A172 (cell line): ENCODE results near the gene TMEM129. TPM values are rescaled to one million over a fixed set of nuclear protein-coding genes. Genes with fewer than 3 reads are reported as not detected.
"Not testable (repeated sequence)": the region's sequence is repeated elsewhere in the genome, so short reads cannot be mapped to it uniquely, and the experiment has no call there.

Experiments used
- DNase-seq: peaks from one replicate; pipeline ENCODE4 v3.0.0-alpha.2; 2015; ENCODE audit warnings: low spot score
- total RNA-seq: library from RNA; depleted of rRNA; stranded (reverse); fragments of >200 nt; shearing (Covaris generic); gene quantifications from 2 replicates; pipeline ENCODE4 v1.2.3, GENCODE V29; 2014

The TMEM129 gene
- total RNA-seq, 1 experiment from 2014 or later = 43.7 TPM

DNA sequence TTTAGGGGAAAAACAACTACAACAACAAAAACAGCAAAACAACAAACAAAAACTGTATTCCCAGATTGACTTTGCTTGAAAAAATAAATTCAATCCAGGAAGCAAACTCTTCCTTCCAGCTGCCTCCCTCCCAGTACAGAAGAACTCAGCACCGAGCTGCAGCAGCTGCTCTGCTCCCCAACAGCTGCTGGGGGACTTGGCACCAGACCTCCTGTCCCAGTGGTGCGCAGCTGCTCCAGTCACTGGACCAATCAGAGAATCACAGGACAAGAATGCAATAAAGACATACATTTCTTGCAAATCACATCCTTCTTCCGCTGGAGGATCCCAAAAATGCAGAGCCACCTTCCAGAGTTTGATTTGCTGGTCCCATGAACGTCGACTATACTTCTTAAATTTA is 25.2 kb downstream of the TMEM129 start:
- DNase-seq = no peak

GRCh38 chr4:1693131-1693896 is 27.8 kb downstream of the TMEM129 start:
- DNase-seq = peak; percentile 67

- DNase-seq = no peak
Observed at GRCh38 chr4:1691737-1692373, 29.3 kb downstream of the TMEM129 start.

DNA sequence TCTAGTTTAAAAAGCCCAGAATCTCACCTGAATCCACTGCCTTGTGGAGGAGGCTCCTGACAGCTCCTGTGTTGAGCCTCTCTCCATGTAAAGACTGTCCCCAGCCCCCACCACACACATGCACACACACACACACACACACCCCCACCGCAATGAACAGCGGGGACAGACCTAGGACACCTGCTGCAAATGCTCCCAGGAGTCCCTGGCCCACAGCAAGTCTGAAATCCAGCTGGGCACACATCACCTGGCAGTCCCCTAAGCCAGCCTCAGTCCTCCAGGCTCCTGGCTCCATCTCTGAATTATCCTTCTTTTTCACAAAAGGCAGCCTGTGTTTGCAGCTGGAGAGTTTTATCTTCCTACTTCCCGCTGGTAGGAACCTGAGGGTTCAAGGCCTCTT is 30.4 kb downstream of the TMEM129 start:
- DNase-seq = no peak

- no peak for DNase-seq
Observed at GRCh38 chr4:1686440-1687036, 34.6 kb downstream of the TMEM129 start.

DNA sequence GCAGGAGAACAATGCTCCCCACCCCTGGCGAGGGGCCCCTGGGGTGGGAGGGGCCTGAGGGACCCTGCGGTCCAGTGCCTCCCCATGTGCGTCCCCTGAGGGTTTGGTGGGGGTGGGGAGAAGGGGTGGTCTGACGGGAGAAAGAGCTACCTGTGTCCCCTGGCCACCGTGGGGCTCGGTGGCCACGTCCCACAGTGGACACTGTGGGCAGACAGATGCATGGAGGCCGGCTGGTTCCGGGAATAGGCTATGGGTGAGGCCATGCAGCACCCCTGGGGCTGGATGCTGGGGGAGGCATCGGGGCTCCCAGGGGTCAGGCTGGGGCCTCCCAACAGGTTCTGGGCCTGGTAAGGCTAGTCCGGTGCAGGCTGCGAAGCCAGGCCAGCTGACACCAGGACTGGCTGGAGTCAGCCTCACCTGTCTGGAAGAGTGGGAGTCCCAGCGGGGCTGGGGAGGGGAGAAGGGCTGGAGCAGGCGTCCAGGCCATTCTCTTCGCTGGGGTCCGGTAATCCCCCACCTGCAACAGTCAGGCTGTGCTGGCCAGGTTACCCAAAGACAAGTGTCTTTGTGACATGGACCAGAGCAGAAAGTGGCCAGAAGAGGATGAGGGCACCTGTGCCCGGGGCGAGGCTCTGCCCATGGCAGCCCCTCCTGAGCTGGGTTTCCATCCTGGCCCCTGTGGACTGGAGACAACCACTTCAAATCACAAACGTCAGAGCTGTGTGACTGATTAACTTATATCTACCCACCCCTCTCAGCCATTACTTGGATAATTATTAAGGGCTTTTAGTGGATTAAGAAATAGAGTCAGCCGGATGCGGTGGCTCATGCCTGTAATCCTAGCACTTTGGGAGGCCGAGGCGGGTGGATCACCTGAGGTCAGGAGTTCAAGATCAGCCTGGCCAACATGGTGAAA is 35.6 kb downstream of the TMEM129 start:
- no peak for DNase-seq

DNA sequence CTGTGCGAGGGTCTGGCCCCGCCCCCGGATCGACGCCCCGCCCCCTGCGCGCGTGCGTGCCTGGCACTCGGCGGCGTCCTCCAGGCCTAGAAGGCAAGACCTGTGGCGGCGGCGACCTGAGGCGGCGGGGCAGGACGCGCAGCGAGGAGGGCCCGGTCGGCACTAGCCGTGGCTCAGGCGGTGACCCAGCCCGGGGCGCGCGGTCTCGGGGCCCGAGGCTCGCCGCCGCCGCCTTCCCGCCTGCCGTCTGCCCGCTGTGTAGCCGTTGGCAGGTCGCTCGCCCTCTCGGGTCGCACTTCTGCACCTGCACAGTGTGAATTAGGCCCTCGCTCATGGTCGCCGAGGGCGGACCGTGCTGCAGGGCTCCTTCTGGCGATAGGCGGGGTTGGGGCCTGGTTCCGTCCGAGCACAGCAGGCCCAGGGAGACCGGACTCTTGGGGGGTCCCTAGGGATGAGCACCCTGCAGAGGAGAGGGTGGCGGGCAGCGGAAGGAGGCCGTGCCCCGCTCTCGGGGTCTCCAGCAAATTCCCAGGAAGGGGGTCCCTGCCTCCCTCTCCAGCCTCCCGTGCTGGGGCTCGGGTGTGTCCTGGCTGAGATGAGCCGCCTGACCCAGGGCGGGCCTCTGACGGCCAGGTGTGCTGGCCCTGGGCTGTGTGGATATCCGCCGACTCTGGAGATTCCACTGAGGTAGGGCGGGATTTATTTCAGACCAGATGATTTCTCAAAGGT is 36.5 kb downstream of the TMEM129 start:
- DNase-seq = no peak

- DNase-seq = peak; percentile 40
Observed at GRCh38 chr4:1683736-1684505, 37.2 kb downstream of the TMEM129 start, which contains the start of gene FAM53A. Gene FAM53A, minus strand, starts transcription at chr4:1684313. Its CDS starts 15,572 bp downstream, at chr4:1668741.

DNA sequence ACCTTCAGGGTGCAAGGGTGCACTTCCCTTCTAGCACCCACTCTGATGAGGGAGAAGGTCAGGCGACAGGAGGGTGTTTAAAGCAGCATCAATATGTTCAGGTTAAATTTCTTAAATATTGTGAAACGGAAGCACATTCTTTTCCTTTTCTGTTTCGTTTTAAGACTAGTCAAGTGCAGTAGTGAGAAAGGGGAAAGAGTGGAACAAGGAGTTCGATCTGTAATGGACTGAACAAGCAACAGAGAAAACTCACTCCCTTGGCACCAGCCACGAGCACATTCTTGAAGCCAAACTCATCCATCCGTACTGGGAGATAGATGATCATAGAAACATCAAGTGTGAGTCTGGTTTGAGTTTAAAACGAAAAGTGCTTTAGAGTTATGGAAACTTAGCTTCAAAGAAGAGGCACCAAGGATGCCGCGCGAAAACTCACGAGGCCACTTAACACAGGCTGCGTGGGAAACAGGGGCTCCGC is 37.8 kb downstream of the TMEM129 start:
- DNase-seq = peak; percentile 59

DNA sequence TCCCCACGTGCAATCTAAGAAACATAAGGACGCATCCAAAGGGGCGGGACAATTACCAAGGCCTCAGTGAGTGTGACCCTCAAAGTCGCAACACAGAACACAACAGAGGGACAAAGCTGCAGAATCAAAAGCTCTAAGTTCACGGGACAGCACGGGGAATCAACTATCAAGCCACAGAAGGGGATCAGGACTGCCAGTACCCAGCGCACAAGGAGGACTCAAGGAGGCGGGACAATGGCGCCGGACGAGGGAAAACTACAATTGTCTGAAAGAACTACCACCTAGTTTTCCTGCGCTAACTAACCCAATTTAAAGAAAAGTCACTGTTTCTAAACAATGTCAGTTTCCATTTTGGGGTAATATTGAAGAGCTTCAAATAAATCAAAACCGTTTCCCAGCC is 38.3 kb downstream of the TMEM129 start:
- no peak for DNase-seq

GRCh38 chr4:1678244-1678643 is 42.9 kb downstream of the TMEM129 start:
- no peak for DNase-seq

DNA sequence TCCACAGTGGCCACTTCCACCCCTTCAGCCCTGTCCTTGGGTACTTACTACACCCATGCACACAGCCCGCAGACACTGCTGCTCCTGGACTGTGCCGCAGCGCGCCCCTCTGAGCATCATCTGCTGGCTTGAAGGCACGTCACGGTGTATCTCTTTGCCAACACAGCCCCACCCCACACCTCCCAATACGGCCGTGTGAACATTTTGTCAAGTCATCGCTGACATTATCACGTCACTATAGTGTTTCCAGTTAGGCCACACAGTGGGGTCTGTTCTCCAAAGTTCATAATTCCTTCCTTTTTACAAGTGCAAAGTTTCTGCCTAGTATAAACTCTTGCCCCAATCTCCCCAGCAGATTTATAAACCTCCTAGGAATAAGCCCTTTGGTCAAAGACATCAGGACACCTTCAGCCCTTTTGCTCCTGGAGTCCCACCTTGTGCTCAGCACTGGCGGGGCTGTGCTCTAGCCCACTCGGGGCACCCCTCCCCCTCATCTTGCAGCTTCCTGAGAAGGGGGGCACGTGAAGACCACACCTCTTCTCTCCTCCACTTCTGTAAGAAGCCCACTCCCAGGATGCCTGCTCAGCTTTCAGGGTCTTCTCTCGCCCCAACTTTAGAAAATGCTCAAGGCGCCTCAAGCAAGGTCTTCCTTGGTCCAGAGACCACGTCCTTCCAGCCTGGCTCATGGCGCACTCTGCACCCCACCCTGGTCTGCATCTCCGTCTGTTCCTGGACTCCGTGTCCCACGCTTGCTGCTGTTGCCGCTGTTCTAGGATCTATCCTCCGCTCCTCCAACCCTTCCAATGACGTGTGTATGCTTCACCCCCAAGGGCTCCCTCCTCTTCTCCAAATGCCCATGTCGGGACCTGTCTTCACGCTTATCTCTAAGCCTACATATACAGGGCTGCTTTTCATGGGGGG is 44.3 kb downstream of the TMEM129 start:
- DNase-seq = no peak

DNA sequence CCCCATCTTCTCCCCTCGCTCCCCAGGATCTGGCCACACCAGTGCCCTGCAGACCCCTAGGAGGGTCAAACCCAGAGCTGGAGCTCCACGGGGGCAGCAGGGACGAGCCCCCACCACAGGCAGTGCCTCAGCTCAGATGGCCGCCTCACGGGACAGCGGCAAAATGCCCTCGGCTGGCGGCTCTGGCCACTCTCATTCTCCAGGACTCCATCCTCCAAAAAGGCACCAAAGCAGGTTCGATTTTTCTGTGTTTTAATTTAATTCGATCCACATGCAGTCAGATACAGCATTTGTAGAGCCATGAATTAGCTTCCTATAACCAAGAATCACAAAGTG is 45.4 kb downstream of the TMEM129 start:
- DNase-seq = no peak

- DNase-seq = no peak
Observed at GRCh38 chr4:1675136-1675801, 45.9 kb downstream of the TMEM129 start.

DNA sequence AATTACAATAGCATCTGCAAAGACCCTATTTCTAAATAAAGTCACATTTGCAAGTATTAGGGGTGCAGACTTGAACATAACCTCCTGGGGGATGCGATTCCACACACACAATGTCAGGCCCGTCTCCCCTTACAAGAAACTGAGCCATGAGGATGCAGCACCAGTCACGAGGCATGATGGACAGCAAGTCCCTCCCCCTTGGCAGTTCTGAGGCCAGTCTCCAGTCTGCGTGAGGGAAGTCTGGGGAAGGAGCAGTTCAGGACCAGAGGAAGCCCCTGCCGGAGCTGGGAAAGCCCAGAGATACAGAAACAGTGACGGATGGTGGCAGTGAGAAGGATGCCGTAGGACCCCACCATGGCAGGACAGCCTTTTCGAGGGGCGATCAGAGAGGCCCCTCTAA is 46.4 kb downstream of the TMEM129 start:
- no peak for DNase-seq

DNA sequence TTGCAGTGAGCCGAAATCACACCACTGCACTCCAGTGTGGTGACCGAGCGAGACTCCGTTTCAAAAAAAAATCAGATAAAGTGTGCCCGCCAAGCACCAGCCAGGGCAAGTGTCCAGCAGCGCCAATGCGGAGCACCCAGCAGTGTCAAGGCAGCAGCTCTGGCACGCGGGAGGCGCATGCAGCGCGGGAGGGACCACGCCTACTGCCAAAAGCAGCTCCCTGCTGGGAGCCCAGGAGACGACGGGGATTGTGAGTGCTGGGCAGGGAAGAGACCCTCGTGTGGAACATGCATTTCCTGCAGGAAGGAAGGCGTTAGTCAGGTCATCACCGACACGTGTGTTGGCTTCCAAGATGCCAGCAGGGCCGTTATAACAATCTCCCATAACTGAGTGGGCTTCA is 47.5 kb downstream of the TMEM129 start:
- no peak for DNase-seq

- not testable (repeated sequence) for DNase-seq
Observed at GRCh38 chr4:1671011-1671410, 50.1 kb downstream of the TMEM129 start.

DNA sequence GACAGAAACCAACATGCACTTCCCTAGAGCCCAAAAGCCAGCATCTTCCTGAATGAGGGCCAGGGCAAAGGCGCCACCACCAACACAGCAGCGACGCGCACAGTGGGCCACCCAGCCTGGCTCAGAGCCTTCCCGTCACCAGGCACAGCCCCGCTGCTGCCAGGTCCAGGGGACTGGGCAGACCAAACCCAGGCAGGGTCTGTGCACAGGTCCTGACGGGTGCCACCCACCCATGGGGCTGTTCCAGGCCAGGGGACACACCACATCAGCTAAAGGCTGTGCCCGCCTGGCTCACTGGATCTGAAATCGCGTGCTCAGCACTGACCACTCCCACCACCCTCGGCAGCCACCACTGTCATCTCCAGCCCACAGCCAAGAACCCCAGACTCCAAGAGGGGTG is 50.8 kb downstream of the TMEM129 start:
- no peak for DNase-seq

GRCh38 chr4:1669850-1670249 is 51.3 kb downstream of the TMEM129 start:
- no peak for DNase-seq
